Fibroblast of villous mesenchyme (primary cell): ENCODE data around the gene IDUA. TPM values are rescaled to one million over a fixed set of nuclear protein-coding genes. Genes with fewer than 3 reads are reported as not detected.

Experiments
- DNase-seq: peaks from one replicate; pipeline ENCODE4 v3.0.0-alpha.2; 2010; ENCODE audit warnings: low read depth
- H3K4me3 ChIP-seq: 2 replicates; pipeline ENCODE4 v1.5.1; 2011; ENCODE audit warnings: low read depth, mild to moderate bottlenecking, low read length
- total RNA-seq: library from RNA; depleted of rRNA; stranded (reverse); fragments of >200 nt; gene quantifications from 2 replicates; pipeline ENCODE4 v1.2.3, GENCODE V29; 2012
- TF ChIP-seq, protein P1 (sequence below): IDR thresholded peaks from 2 replicates; pipeline ENCODE4 v1.5.1; 2012; ENCODE audit warnings: low read depth, mild to moderate bottlenecking, low read length; ENCODE audit not compliant: insufficient read depth

The IDUA gene
- total RNA-seq, 1 donor: 10.4 TPM

DNA sequence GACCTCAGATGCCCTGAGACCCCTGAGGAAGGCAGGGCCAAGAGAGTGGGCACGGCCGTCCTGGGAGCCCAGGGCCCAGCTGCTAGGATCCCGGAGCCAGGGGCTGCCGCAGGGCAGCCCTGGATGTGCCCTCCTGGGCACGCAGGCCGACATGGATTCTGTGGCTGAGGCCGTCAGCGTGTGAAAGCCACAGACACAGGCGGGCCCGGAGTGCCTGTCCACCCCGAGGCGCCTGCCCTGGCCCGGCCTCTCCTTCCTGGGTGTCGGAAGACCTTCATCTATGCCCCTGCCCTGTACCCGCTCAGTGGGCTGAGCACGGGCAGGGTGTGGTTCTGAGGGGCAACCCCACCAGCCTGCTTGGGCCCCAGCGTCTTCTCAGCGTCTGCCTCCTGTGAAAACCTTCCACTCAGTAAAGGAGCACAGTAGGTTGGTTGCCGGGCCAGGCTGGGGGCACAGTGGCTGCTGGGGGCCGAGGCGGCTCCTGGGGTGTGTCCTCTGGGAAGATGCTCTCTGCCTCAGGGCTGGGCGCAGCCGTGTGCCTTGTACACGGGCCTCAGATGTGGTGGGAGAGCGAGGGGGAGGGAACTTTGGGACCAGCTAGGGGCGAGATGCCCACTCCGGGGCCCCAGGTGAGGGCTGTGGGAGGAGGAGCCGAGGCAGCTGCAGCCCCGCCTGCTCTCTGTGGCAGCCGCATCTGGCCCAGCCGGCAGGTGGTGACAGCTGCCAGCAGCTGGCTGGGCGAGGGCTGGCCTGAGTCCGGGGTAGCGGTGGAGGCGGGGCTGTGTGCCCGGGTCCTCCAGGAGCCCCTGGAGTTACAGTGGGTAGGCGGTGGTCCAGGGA, 45.3 kb downstream of the IDUA start:
- DNase-seq: no peak
- no peak overlapping the region for H3K4me3 ChIP-seq
- TF ChIP-seq, protein P1, sequence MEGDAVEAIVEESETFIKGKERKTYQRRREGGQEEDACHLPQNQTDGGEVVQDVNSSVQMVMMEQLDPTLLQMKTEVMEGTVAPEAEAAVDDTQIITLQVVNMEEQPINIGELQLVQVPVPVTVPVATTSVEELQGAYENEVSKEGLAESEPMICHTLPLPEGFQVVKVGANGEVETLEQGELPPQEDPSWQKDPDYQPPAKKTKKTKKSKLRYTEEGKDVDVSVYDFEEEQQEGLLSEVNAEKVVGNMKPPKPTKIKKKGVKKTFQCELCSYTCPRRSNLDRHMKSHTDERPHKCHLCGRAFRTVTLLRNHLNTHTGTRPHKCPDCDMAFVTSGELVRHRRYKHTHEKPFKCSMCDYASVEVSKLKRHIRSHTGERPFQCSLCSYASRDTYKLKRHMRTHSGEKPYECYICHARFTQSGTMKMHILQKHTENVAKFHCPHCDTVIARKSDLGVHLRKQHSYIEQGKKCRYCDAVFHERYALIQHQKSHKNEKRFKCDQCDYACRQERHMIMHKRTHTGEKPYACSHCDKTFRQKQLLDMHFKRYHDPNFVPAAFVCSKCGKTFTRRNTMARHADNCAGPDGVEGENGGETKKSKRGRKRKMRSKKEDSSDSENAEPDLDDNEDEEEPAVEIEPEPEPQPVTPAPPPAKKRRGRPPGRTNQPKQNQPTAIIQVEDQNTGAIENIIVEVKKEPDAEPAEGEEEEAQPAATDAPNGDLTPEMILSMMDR: no peak

DNA sequence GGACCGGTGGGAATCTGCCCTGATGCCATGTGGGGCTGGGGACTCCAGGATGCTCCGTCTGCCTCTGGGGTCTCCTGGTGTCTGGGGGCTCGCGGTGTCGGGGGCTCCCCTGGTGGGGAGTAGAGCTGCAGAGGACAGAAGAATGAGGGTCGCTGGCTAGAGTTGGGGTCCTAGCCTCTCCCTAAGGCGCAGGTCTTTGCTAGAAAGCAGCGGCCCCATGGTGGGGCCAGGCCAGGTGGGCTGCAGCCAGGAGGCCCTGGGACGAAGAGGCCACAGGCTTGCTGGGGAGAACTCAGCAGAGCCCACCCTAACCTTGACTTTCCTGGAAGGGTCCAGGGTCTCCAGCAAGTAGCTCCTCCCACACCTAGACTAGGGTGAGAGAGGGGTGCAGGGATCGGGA, 46.0 kb downstream of the IDUA start:
- no peak overlapping the region for H3K4me3 ChIP-seq
- TF ChIP-seq, protein P1: no peak
- no peak for DNase-seq

DNA sequence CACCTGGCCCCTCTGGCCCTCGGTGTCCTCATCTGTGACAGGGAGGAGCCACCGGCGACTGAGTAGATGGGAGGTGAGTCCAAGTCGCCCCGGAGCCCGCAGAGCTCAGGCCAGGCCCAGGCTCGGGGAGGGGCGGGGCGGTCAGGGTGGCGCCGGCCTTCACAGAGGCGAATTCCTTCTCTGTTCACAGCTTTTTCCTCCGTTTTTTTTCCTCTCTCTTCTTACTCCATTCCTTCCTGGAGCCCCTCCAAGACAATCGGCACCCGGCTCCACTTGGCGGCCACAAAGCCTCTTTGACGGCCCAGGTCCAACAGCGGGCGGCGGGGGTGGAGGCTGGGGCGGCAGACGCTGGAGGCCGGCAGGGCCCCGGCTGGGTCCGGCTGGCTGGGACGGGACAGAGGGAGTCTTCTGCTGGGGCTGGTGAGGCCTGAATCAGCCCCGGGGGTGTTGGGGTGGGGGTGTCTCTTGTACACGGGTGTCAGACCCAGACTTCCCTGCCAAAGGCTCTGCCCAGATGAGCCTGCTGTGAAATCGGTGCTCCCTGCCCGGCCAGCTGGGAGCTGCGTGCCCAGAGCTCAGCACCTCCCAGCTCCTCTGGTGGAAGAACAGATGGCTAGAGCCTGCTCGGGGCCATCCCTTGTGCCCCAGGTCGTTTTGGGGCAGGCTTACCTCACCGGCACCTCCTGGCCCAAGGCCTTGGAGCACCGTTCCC, 47.2 kb downstream of the IDUA start:
- TF ChIP-seq, protein P1: no peak
- DNase-seq: peak; percentile 29
- no peak overlapping the region for H3K4me3 ChIP-seq

DNA sequence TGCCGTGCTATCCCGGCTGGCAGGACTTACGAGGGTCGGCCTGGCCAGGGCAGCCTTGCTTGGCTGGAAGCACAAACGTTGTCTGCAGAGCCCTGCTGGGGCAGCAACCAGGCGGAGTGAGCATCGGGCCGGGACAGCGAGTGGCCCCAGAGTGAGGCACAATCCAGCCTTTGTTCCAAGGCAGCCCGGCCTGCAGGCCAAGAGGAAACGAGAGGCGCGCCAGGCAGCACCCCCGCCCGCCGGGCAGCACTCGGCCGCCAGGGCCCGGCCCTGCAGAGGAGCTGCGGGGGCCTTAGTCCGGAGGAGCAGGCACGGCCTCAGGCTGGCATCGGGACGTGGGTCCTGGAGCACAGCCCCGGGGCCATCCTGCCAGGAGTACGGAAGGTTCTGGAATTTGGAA, 48.7 kb downstream of the IDUA start:
- DNase-seq: no peak
- no peak overlapping the region for H3K4me3 ChIP-seq
- TF ChIP-seq, protein P1: no peak

DNA sequence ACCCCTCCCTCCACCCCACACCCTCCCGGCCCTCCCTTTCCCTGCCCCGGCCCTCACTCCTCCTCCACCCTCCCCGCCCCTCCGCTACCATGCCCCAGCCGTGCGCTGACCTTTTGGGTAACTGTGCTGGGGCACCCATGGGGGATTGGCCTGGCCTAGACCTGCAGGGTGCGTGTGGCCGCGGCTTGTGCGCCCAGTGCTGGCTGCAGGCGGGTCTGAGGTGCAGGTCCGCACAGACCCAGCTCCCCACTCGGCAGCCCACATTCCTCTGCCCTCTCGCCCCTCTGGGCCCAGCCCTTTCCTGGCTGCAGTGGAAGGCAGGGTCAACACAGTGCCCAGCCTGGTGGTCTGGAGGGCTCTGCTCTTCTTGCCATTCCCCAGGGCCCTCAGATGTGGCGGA, 49.3 kb downstream of the IDUA start:
- TF ChIP-seq, protein P1: no peak
- no peak for DNase-seq
- no peak overlapping the region for H3K4me3 ChIP-seq

DNA sequence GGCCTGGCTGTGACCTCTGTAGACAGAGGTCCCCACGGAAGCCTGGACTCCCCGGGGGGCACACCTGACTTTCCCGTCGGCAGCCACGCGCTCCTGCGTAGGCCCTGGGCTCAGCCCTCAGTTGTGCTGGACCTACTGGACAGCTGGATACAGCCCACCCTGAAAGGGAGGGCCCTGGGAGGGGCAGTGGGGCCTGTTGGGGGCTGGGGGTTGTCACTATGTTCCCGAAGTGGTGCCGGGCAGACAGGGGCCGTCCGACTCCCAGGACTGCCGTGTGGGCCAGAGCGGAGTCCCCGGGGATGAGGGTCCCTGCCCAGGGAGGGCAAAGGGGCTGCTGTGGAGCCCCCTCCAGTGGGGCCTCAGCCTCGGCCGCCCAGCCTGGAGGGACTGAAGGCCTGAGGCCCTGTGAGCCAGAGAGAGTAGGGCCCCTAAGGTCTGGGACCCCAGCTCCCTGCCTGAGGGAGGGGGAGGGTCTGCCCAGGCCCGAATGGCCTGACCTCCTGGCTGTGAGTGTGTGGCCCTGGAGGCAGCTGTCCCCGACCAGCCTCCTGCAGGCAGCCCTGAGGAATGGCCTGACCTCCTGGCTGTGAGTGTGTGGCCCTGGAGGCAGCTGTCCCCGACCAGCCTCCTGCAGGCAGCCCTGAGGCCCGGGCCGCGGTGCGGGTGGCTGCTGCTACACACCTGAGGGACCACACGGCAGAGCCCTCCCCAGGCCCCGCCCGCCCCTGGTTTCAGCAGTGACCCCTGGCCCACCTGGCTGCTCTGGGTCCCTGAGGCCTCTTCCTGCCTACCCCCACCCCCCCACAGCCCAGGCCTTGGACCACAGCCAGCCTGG, 50.3 kb downstream of the IDUA start:
- TF ChIP-seq, protein P1: no peak
- H3K4me3 ChIP-seq: no peak overlapping the region
- no peak for DNase-seq
